IgD-negative memory B cell (primary cell): ENCODE data around the gene TTC5. TPM values are rescaled to one million over a fixed set of nuclear protein-coding genes. Genes with fewer than 3 reads are reported as not detected.
A peak's percentile ranks its signal among the peaks of the same experiment; 100 is the strongest.
"Not testable (repeated sequence)": the region's sequence is repeated elsewhere in the genome, so short reads cannot be mapped to it uniquely, and the experiment has no call there.

ENCODE experiments used
- H3K27ac Mint-ChIP-seq, 3 donors: one replicate each; pipeline ENCODE4 v1.8.0; 2020 to 2022; ENCODE audit warnings: mild to moderate bottlenecking in 3 of 3, mixed read lengths in 3 of 3, moderate library complexity in 1 of 3
- H3K27me3 Mint-ChIP-seq: one replicate; pipeline ENCODE4 v1.8.0; 2021; ENCODE audit warnings: mixed read lengths
- H3K36me3 Mint-ChIP-seq: one replicate; pipeline ENCODE4 v1.8.0; 2020; ENCODE audit warnings: mild to moderate bottlenecking, mixed read lengths
- H3K4me1 Mint-ChIP-seq, 3 donors: one replicate each; pipeline ENCODE4 v1.8.0; 2020 to 2022; ENCODE audit warnings: mixed read lengths in 3 of 3, mild to moderate bottlenecking in 1 of 3
- H3K4me3 Mint-ChIP-seq, 4 donors: one replicate each; pipeline ENCODE4 v1.8.0; 2020 to 2022; ENCODE audit warnings: mild to moderate bottlenecking in 4 of 4, mixed read lengths in 4 of 4, moderate library complexity in 3 of 4
- H3K9me3 Mint-ChIP-seq, 3 donors: one replicate each; pipeline ENCODE4 v1.8.0; 2020 to 2021; ENCODE audit warnings: mixed read lengths in 3 of 3, mild to moderate bottlenecking in 1 of 3
- polyA plus RNA-seq: library from polyadenylated mRNA; unstranded; fragments of 300-500 nt; fragmentation: Illumina TruSeq; gene quantifications from one replicate; pipeline ENCODE4 v1.2.3, GENCODE V29; 2021

TTC5 gene
- polyA plus RNA-seq, 1 donor from 2014 or later, result 24.1 TPM

DNA sequence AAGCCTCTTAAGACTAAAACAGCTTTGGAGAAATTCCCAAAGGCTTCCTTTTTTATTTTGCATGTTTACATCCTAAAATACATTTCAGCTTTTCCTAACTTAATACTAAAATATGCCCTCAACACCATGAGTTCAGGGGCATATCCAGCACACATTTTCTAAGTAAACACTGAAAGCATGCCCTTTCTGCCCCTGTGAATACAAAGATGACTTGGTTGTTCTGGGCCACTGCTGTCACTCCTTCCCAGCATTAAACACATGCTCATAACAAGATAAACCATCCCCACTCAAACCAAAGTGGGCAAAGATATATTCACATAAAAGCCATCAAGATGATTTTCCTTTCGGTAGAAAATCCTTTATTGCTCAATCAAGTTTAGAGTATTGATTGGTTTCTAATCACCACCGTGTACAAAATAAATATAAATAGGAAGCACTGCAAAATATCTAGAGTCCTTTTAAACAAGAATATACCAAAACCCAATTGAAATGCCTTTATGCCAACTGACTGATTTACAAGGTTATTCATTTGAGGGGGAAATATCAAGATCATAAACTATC, 25.4 kb upstream of the TTC5 start:
- peaks cover 2% of the 10 kb centered on the region for H3K36me3 Mint-ChIP-seq
- peaks cover 29 to 47% (median 35%) of the 10 kb centered on the region in 3 donors for H3K4me1 Mint-ChIP-seq
- peak overlapping the region in 2 of 4 donors; percentile 32 to 50 for H3K4me3 Mint-ChIP-seq
- no peaks in the 10 kb centered on the region for H3K27me3 Mint-ChIP-seq
- H3K9me3 Mint-ChIP-seq, result no peaks in the 10 kb centered on the region
- H3K27ac Mint-ChIP-seq, result peak overlapping the region in 2 of 3 donors; percentile 35 to 81

DNA sequence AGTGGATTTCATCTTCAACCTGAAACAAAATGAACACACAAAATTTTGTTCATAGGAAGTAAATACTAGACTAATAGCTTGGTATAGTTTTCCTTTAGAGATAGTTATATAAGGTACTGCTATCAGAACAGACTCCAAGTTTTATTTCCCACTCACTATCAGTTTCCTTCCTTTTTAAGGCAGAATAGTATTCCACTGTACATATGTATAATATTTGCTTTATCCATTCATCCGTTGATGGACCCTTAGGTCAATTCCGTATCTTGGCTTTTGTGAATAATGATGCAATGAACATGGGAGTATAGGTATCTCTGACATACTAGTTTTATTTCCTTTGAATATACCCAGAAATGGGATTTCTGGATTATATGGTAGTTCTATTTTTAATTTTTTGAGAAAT, 23.6 kb upstream of the TTC5 start:
- Mint-ChIP-seq H3K27me3 (no peaks in the 10 kb centered on the region), H3K9me3 (no peaks in the 10 kb centered on the region), H3K27ac (no peak overlapping the region), H3K4me1 (peaks cover 29 to 47% (median 35%) of the 10 kb centered on the region in 3 donors), H3K4me3 (no peak overlapping the region), H3K36me3 (peaks cover 2% of the 10 kb centered on the region)

DNA sequence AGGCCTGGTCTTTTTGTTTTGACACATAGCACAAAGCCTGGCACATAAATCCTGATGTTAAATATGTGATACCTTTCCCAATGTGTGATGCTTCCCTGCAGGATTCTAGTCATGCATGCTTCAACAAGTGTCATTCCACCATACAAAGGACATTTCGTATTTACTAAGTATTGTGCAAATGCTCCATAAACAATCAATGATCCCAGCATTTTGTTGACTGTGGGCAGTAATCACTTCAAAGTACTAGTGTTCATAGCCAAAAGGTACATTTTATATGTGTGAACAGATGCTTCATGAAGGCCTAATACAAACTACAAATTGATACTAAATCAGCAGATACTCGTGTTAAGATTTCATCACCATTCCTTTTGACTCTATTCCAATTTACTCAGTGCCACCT, 23.0 kb upstream of the TTC5 start:
- Mint-ChIP-seq H3K27ac (no peak overlapping the region), H3K4me1 (peaks cover 29 to 47% (median 35%) of the 10 kb centered on the region in 3 donors), H3K4me3 (no peak overlapping the region), H3K27me3 (no peaks in the 10 kb centered on the region), H3K9me3 (no peaks in the 10 kb centered on the region), H3K36me3 (peaks cover 2% of the 10 kb centered on the region)

DNA sequence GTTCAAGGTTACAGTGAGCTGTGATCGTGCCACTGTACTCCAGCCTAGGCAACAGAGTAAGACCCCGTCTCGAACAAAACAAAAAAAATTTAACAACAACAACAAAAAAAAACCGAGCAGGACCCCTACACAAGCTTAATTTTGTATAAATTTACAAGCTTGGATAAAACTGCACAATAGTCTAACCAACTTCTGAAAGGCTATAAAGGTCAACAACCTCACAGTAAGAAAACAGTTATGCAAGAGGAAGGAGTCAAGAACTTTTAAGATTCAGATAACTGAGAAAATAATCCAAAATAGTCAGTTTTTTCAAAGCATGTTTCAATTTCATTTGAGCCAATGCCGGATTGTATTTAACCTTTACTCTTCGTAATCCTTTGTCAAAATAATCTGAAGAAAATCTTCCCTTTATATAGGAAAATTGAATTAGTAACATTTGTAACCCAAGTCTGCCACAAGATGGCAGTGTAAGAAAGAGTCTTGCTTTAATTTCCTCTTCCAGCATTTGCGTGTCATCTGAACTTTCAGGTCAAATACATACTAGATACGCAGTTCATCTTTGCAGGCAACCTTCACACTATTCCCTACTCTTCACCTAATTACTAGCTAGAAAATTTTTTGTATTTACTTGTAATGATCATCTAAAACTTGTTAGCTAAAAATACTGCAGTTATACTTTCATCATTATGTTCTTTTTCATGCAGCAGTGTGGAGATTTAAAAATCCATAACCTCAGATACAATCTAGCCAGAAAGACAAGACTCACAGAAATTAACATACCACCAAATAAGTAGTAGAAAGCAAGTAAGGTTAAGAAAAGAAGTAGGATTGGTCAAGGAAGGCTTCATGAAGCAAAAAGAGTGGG, 21.5 kb upstream of the TTC5 start:
- no peaks in the 10 kb centered on the region for H3K27me3 Mint-ChIP-seq
- peak overlapping the region in 2 of 4 donors; percentile 39 to 61 for H3K4me3 Mint-ChIP-seq
- H3K27ac Mint-ChIP-seq, result peak overlapping the region; percentile 58 to 74 (median 63)
- H3K4me1 Mint-ChIP-seq, result peaks cover 19 to 34% (median 28%) of the 10 kb centered on the region in 3 donors
- H3K36me3 Mint-ChIP-seq, result no peaks in the 10 kb centered on the region
- H3K9me3 Mint-ChIP-seq, result no peaks in the 10 kb centered on the region

DNA sequence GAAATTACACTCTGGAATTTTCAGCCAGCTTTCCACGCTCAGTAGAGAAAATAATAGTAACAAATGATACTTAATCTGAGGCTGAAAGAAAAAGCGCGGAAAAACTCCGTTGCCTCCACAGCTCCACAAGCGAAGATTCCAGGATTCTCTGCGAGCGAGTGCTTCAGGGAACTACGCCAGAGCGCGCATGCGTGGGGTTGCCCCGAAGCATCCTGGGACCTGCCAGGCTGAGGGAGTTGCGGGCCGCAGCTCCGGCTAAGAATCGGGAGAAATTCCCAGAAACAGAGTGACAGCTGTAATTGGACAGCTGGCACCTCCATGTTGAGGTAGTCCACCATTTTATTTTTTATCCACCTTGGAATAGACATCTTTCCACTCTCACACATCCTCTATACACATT, 12.0 kb upstream of the TTC5 start:
- H3K9me3 Mint-ChIP-seq, result no peaks in the 10 kb centered on the region
- no peak overlapping the region for H3K4me3 Mint-ChIP-seq
- H3K27ac Mint-ChIP-seq, result peak overlapping the region in 1 of 3 donors; percentile 40
- peaks cover 9% of the 10 kb centered on the region for H3K36me3 Mint-ChIP-seq
- H3K4me1 Mint-ChIP-seq, result peaks cover 0 to 1% (median 0%) of the 10 kb centered on the region in 3 donors
- H3K27me3 Mint-ChIP-seq, result no peaks in the 10 kb centered on the region

DNA sequence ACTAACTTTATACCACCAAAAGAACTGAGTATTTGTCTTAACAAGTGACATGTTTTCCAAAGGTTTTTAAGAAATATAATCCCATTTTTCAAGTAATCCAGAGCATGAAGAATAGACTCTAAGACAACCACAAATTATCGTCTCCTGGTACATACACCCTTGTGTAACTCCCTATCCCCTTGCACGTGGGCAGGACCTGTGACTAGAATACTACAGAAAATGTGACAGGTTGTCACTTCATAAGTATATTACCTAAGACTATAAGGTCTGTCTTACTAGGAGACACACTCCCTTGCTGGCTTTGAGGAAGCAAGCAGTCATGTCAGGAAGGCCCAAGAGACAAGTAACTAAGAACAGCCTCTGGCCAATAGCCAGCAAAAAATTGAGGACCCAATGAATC, 8.3 kb upstream of the TTC5 start:
- peaks cover 0 to 3% (median 0%) of the 10 kb centered on the region in 3 donors for H3K4me1 Mint-ChIP-seq
- peak overlapping the region in 2 of 3 donors; percentile 19 to 69 for H3K27ac Mint-ChIP-seq
- no peaks in the 10 kb centered on the region for H3K27me3 Mint-ChIP-seq
- peaks cover 9% of the 10 kb centered on the region for H3K36me3 Mint-ChIP-seq
- no peak overlapping the region for H3K4me3 Mint-ChIP-seq
- H3K9me3 Mint-ChIP-seq, result no peaks in the 10 kb centered on the region

DNA sequence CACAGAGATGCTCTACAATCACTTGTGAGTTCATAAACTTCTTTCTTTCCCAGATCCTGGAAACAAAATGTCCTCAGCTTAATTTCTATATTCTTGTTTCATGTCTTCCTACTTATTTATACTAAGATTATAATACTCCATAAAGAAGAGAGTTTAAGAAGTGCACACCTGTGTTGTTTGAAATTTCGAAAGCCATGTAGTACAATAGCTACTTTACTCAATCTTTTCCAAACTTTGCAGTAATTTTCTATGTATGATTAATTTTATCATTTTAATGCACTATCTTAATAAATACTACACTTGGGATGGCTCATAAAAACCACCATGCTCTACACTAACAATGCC, 300 bp upstream of the TTC5 start:
- H3K27me3 Mint-ChIP-seq, result no peaks in the 10 kb centered on the region
- peaks cover 3% of the 10 kb centered on the region for H3K36me3 Mint-ChIP-seq
- no peaks in the 10 kb centered on the region for H3K9me3 Mint-ChIP-seq
- H3K27ac Mint-ChIP-seq, result peak overlapping the region; percentile 64 to 94 (median 77)
- peak overlapping the region; percentile 88 to 100 (median 96) for H3K4me3 Mint-ChIP-seq
- H3K4me1 Mint-ChIP-seq, result peaks cover 17 to 19% (median 18%) of the 10 kb centered on the region in 3 donors

DNA sequence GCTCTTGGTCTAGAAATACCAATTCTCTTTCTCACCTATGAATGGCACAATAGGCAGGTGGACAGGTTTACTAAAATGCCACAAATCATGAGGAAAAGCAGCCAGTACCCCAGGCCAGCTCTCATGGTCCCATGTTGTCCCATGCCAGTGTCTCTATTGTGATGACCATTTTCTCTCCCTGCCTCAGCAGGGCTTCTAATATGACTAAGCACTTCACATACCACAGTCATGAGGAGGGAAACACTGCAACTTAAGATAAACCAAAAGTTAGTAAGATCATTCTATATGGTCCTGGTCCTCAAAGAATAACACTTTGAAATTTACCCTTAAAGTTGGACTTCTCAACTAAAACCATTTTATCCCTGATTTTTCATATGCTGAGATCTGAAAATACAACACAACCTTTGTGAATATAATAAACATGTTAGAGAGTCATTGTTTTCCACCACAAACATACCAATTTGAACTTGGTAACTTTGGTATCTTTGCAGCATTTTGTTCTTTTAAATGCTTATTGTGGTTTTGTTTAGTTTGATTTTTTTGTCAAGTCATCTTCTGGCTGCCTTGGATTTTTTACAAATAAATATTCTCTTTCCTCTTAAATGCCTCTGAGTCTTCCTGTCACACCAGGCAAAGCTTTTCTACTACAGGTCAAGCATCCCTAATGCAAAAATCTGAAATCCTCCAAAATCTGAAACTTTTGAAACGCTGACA, 3.6 kb downstream of the TTC5 start:
- H3K4me1 Mint-ChIP-seq, result peaks cover 17 to 19% (median 19%) of the 10 kb centered on the region in 3 donors
- H3K4me3 Mint-ChIP-seq, result no peak overlapping the region
- H3K36me3 Mint-ChIP-seq, result peaks cover 7% of the 10 kb centered on the region

DNA sequence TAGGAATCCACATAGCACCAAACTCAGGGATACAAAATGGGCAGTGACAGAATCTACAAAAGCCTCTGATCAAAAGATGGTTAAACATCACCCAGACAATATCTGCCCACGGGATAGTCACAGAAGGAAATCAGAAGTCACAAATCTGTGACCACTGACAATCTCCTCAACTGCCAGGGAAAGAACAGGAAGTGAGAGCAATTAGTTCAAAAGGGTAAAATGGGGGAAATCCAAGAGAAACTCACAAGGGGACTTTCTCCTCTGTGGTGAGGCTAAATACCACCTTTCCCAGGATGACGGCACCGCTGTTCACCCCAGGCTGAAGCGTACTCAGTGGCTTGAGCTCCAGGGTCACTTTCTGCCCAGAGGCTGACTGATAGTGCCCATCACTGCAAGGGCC, 10.7 kb downstream of the TTC5 start:
- Mint-ChIP-seq H3K27ac (peak overlapping the region in 1 of 3 donors; percentile 11), H3K4me3 (no peak overlapping the region), H3K27me3 (no peaks in the 10 kb centered on the region), H3K36me3 (peaks cover 6% of the 10 kb centered on the region), H3K9me3 (no peaks in the 10 kb centered on the region), H3K4me1 (peaks cover 8 to 14% (median 12%) of the 10 kb centered on the region in 3 donors)

More for the DNA sequence above, 3.6 kb downstream of the TTC5 start:
- Mint-ChIP-seq H3K27ac (no peak overlapping the region), H3K9me3 (no peaks in the 10 kb centered on the region), H3K27me3 (no peaks in the 10 kb centered on the region)

DNA sequence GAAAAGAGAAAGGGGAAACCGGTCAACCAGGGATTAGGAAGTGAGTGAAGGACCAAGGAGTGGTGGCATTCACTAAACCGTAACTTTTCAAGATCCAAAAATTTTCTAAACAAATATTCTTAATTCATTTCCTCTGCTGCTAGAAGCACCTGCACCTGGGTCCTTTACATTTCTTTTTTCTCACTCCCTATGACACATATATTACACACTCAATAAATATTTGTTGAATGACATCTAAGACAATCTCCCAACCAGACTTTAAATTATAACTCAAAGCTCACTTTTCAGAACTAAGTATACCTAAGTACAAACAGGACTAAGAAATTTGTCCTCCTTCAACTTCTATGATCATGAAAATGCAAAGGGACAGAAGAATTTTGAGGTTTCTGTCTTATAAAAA, 11.1 kb downstream of the TTC5 start:
- H3K27me3 Mint-ChIP-seq, result no peaks in the 10 kb centered on the region
- no peak overlapping the region for H3K4me3 Mint-ChIP-seq
- peaks cover 7% of the 10 kb centered on the region for H3K36me3 Mint-ChIP-seq
- H3K27ac Mint-ChIP-seq, result no peak overlapping the region
- peaks cover 8 to 14% (median 12%) of the 10 kb centered on the region in 3 donors for H3K4me1 Mint-ChIP-seq
- H3K9me3 Mint-ChIP-seq, result no peaks in the 10 kb centered on the region

DNA sequence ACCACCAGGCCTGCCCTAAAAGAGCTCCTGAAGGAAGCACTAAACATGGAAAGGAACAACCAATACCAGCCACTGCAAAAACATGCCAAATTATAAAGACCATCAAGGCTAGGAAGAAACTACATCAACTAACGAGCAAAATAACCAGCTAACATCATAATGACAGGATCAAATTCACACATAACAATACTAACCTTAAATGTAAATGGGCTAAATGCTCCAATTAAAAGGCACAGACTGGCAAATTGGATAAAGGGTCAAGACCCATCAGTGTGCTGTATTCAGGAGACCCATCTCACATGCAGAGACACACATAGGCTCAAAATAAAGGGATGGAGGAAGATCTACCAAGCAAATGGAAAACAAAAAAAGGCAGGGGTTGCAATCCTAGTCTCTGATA, 23.8 kb downstream of the TTC5 start:
- peaks cover 26% of the 10 kb centered on the region for H3K36me3 Mint-ChIP-seq
- H3K27me3 Mint-ChIP-seq, H3K4me3 Mint-ChIP-seq, H3K9me3 Mint-ChIP-seq, H3K27ac Mint-ChIP-seq: not testable (repeated sequence)
- peaks cover 6 to 15% (median 7%) of the 10 kb centered on the region in 3 donors for H3K4me1 Mint-ChIP-seq

DNA sequence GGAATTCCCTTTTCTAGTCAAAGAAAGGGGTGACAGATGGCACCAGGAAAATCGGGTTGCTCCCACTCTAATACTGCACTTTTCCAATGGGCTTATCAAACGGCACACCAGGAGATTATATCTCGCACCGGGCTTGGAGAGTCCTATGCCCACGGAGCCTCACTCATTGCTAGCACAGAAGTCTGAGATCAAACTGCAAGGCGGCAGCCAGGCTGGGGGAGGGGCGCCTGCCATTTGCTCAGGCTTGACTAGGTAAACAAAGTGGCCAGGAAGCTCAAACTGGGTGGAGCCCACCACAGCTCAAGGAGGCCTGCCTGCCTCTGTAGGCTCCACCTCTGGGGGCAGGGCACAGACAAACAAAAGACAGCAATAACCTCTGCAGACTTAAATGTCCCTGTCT, 25.5 kb downstream of the TTC5 start:
- H3K36me3 Mint-ChIP-seq, result peaks cover 15% of the 10 kb centered on the region
- peaks cover 6 to 15% (median 7%) of the 10 kb centered on the region in 3 donors for H3K4me1 Mint-ChIP-seq
- H3K27ac Mint-ChIP-seq, result peak overlapping the region in 1 of 3 donors; percentile 9
- not testable (repeated sequence) for H3K4me3 Mint-ChIP-seq, H3K9me3 Mint-ChIP-seq, H3K27me3 Mint-ChIP-seq

DNA sequence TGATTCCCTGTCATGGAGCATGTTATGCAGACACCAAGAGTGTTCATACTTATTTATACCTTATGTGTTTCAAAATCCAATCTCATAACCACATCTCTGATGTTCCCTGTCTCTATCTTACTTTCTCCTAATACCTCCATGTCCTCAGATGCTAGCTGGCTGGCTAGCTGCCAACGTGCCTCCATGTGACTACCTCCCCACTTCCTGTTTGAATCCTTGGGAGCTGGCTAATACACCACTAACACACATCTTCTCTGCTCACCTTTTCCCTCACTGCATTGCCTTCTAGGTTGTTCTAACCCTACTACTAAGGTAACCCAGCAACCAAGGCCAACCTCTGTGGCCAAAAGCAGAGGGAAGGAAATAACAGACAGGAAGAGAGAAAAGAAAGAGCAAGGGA, 27.3 kb downstream of the TTC5 start:
- peak overlapping the region in 1 of 3 donors; percentile 47 for H3K27ac Mint-ChIP-seq
- peaks cover 2 to 19% (median 10%) of the 10 kb centered on the region in 3 donors for H3K9me3 Mint-ChIP-seq
- no peaks in the 10 kb centered on the region for H3K27me3 Mint-ChIP-seq
- H3K4me1 Mint-ChIP-seq, result peaks cover 6 to 15% (median 7%) of the 10 kb centered on the region in 3 donors
- H3K4me3 Mint-ChIP-seq, result no peak overlapping the region
- H3K36me3 Mint-ChIP-seq, result peaks cover 15% of the 10 kb centered on the region

DNA sequence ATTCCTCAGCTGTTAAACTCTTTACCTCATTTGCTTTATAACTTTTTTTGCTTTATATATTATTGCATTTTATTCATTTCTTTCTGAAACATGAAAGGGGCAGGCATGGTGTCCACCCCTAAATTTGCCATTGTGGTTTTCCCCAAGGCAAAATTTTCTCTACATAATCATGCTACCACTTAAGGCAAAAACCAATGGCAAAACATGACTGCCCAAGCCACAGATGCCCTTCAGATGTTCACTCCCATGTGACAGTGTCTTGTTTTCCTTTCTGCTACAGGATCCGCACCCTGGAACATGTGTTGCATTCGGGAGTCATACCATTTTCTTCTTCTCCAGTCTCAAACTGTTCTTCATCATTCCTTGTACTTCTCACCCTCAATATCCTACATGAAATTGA, 28.3 kb downstream of the TTC5 start:
- H3K4me1 Mint-ChIP-seq, result peaks cover 5 to 15% (median 6%) of the 10 kb centered on the region in 3 donors
- H3K36me3 Mint-ChIP-seq, result peaks cover 12% of the 10 kb centered on the region
- no peaks in the 10 kb centered on the region for H3K27me3 Mint-ChIP-seq
- H3K4me3 Mint-ChIP-seq, result no peak overlapping the region
- H3K9me3 Mint-ChIP-seq, result peaks cover 2 to 27% (median 10%) of the 10 kb centered on the region in 3 donors
- H3K27ac Mint-ChIP-seq, result no peak overlapping the region

DNA sequence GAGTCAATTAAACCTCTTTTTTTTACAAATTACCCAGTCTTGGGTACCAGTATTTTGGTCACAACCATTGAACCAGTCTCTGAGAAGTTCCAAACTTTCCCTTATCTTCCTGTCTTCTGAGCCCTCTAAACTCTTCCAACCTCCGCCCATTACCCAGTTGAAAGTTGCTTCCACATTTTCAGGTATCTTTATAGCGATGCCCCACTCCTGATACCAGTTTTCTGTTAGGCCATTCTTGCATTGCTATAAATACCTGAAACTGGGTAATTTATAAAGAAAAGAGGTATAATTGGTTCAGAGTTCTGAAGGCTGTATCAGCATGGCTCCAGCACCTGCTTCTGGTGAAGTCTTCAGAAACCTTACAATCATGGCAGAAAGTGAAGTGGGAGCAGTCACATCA, 31.7 kb downstream of the TTC5 start:
- H3K4me1 Mint-ChIP-seq, result peaks cover 0 to 3% (median 0%) of the 10 kb centered on the region in 3 donors
- H3K9me3 Mint-ChIP-seq, result peaks cover 9 to 33% (median 15%) of the 10 kb centered on the region in 3 donors
- H3K36me3 Mint-ChIP-seq, result peaks cover 9% of the 10 kb centered on the region
- no peaks in the 10 kb centered on the region for H3K27me3 Mint-ChIP-seq
- no peak overlapping the region for H3K27ac Mint-ChIP-seq
- H3K4me3 Mint-ChIP-seq, result no peak overlapping the region
